Chondrocyte (in vitro differentiated cells): Measurements from ENCODE around the gene SLC11A1. TPM values are rescaled to one million over a fixed set of nuclear protein-coding genes. Genes with fewer than 3 reads are reported as not detected.

Experiments
- DNase-seq: peaks from one replicate; pipeline ENCODE4 v3.0.0; 2021; ENCODE audit warnings: mixed read lengths, low spot score
- H3K27ac Mint-ChIP-seq: one replicate; pipeline ENCODE4 v1.8.0; 2021; ENCODE audit warnings: mild to moderate bottlenecking, moderate library complexity, mixed read lengths; ENCODE audit not compliant: unreplicated experiment
- H3K27me3 Mint-ChIP-seq: 2 replicates; pipeline ENCODE4 v1.8.0; 2021; ENCODE audit warnings: low read depth, mixed read lengths
- H3K36me3 Mint-ChIP-seq: 2 replicates; pipeline ENCODE4 v1.8.0; 2021; ENCODE audit warnings: low read depth, mixed read lengths
- H3K4me1 Mint-ChIP-seq: 2 replicates; pipeline ENCODE4 v1.8.0; 2021; ENCODE audit warnings: low read depth, mild to moderate bottlenecking, mixed read lengths
- H3K4me3 Mint-ChIP-seq: one replicate; pipeline ENCODE4 v1.8.0; 2021; ENCODE audit warnings: mild to moderate bottlenecking, moderate library complexity, mixed read lengths; ENCODE audit not compliant: unreplicated experiment
- H3K9me3 Mint-ChIP-seq: 2 replicates; pipeline ENCODE4 v1.8.0; 2021; ENCODE audit warnings: low read depth, mixed read lengths
- CTCF ChIP-seq: fragments of 200-600 bp; sonication (generic); IDR thresholded peaks from 2 replicates; pipeline ENCODE4 v1.5.0; 2021; ENCODE audit warnings: antibody characterized with exemption, mild to moderate bottlenecking, moderate library complexity
- microRNA-seq: library from miRNA; unstranded; fragments of <30 nt; microRNA quantifications from one replicate; pipeline ENCODE4 v1.2.0, GENCODE V29; 2020; ENCODE audit warnings: borderline number of aligned reads
- total RNA-seq: library from RNA; stranded (reverse); gene quantifications from 3 replicates; pipeline ENCODE4 v1.2.1, GENCODE V29; 2021

SLC11A1 gene
- total RNA-seq, 1 donor from 2014 or later, result 0.10 TPM

GRCh38 chr2:218444692-218445357, 62.8 kb downstream of the SLC11A1 start:
- Mint-ChIP-seq H3K27ac (no peak overlapping the region), H3K4me1 (peaks cover 3% of the 10 kb centered on the region), H3K27me3 (no peaks in the 10 kb centered on the region), H3K36me3 (peaks cover 11% of the 10 kb centered on the region), H3K4me3 (no peak overlapping the region), H3K9me3 (no peaks in the 10 kb centered on the region)
- DNase-seq, result no peak
- TF ChIP-seq CTCF, result no peak

- Mint-ChIP-seq H3K36me3 (peaks cover 11% of the 10 kb centered on the region), H3K9me3 (no peaks in the 10 kb centered on the region), H3K4me3 (no peak overlapping the region), H3K27me3 (no peaks in the 10 kb centered on the region), H3K27ac (no peak overlapping the region), H3K4me1 (peaks cover 3% of the 10 kb centered on the region)
- TF ChIP-seq CTCF, result no peak
- no peak for DNase-seq
Observed at GRCh38 chr2:218445602-218446001, 63.5 kb downstream of the SLC11A1 start.

Small RNA genes within 50 kb of the gene (microRNA-seq; reads per million reads assigned to microRNA genes)
- gene MIR26B (24,749 reads per million, percentile 97 among the genes with 10 or more reads in this experiment), gene MIR6810 (not detected)

Other genes starting within 250 kb of the SLC11A1 start
- gene CXCR1, start 215.3 kb upstream of the SLC11A1 start, total RNA-seq, result not detected in 3 replicates
- 292 to 424 TPM (median 417 TPM) in 3 replicates for gene ARPC2, start 165.1 kb upstream of the SLC11A1 start, total RNA-seq
- gene GPBAR1, start 121.3 kb upstream of the SLC11A1 start, total RNA-seq, result 0.10 to 0.26 TPM (median 0.22 TPM) in 3 replicates
- gene AAMP, start 112.1 kb upstream of the SLC11A1 start, total RNA-seq, result 39.6 to 42.6 TPM (median 42.4 TPM) in 3 replicates
- 28.9 to 49.9 TPM (median 31.3 TPM) in 3 replicates for gene PNKD, start 111.8 kb upstream of the SLC11A1 start, total RNA-seq
- gene TMBIM1, start 89.8 kb upstream of the SLC11A1 start, total RNA-seq, result 69.6 to 100 TPM (median 96.1 TPM) in 3 replicates
- not detected in 3 replicates for gene CATIP, start 25.4 kb upstream of the SLC11A1 start, total RNA-seq
- 85.0 to 97.8 TPM (median 95.3 TPM) in 3 replicates for gene CTDSP1, start 17.6 kb downstream of the SLC11A1 start, total RNA-seq
- not detected in 3 replicates for gene VIL1, start 36.9 kb downstream of the SLC11A1 start, total RNA-seq
- 9.5 to 14.6 TPM (median 10.0 TPM) in 3 replicates for gene USP37, start 186.1 kb downstream of the SLC11A1 start, total RNA-seq
- 32.3 to 46.2 TPM (median 32.4 TPM) in 3 replicates for gene CNOT9, start 186.6 kb downstream of the SLC11A1 start, total RNA-seq
- gene PLCD4, start 225.6 kb downstream of the SLC11A1 start, total RNA-seq, result 4.1 to 8.6 TPM (median 5.0 TPM) in 3 replicates